HG02943 (cell line): ENCODE results near the gene ZNF761.

Experiments used
- ATAC-seq: cut with Tn5 transposase; IDR thresholded peaks from one replicate; pipeline ENCODE4 v1.9.1; 2021; ENCODE audit warnings: mild to moderate bottlenecking, low read depth, moderate library complexity; ENCODE audit not compliant: unreplicated experiment

The ZNF761 gene

GRCh38 chr19:53504885-53505284 is 73.1 kb downstream of the ZNF761 start:
- ATAC-seq = no peak

DNA sequence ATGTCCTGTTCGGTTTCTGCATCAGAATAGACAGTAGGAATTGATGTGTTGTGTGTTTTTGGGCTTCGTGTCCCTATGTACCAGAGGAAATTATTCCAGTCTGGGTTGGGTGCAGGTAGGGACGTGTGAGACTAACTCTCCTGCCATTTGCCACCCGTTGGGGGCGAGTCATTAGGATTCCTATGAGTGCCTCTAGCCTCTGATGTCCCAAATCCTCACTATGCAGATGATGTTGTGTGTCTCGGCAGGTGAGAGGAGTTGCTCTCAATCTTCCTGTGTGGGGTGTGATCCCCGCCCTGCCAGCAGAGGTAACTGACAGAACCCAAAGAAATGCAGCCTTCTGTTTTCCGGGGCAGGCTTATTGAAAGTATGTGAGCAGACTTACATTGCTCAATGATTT is 74.9 kb downstream of the ZNF761 start:
- no peak for ATAC-seq
